Measurements from ENCODE around the gene ZNF117. TPM values are rescaled to one million over a fixed set of nuclear protein-coding genes. Genes with fewer than 3 reads are reported as not detected.

ZNF117 gene
- total and polyA plus RNA-seq, 2 experiments from 2014 or later, result 4.8 to 20.0 TPM

DNA sequence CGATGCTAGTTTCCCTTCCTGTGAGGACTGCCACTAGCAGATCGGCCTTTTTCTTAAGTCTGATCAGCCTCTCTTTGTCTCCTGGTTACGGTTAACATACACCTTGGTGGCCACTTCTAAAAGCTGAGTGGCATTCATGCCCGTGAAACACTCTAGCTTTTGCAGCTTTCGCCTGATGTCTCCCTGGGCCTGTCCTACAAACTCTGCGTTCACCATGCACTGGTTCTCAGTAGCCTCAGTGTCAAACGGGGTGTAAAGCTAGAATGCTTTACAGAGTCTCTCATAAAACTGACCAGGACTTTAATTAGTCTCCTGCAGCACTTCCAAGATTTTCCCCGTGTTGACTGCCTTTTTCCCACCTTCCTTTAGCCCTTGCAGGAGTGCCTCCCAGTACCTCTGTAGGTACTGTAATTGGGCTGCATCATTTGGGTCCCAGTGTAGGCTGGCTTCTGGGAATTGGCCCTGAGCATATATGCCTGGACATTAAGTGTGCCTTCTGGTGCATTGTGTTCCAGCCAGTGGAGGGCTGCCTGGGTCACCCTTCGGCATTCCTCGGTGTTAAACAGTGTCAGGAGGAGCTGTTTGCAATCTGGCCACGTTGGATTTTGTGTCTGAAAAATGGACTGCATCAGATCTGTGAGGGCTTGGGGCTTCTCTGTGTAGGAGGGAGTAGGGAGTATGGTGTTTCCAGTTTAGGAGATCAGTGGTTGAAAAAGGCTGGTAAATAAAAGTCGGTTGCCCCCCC, 6.5 kb upstream of the ZNF117 start:
- H3K36me3 Mint-ChIP-seq (ENCODE audit: low read depth), result peaks cover 93% of the 10 kb centered on the region
- Histone ChIP-seq H2AFZ (no peak overlapping the region), H3K4me1 (ENCODE audit: insufficient read depth) (peaks cover 14% of the 10 kb centered on the region), H3K27ac (ENCODE audit: low read depth) (no peak overlapping the region), H3K27me3 (ENCODE audit: insufficient read depth) (no peaks in the 10 kb centered on the region), H3K36me3 (ENCODE audit: insufficient read depth) (no peaks in the 10 kb centered on the region; the same call in 1 of the 2 replicates), H3K79me2 (replicated peaks; ENCODE audit: insufficient read depth) (peaks cover 20% of the 10 kb centered on the region), H3K9me2 (ENCODE audit: insufficient read depth) (peaks cover 20% of the 10 kb centered on the region; the same call in 1 of the 2 replicates), H3K4me3 (0 out of 2 replicates have a peak overlapping the region, but pooled peaks have one; percentile 17), H4K20me1 (replicated peaks; ENCODE audit: insufficient read depth) (no peaks in the 10 kb centered on the region), H3K4me2 (peak overlapping the region; percentile 46), H3F3A (replicated peaks; ENCODE audit: low read depth) (no peaks in the 10 kb centered on the region)
- peaks cover 5% of the 10 kb centered on the region for H3K27me3 Mint-ChIP-seq (ENCODE audit: insufficient read depth, low read depth, poor library complexity)
- peaks cover 19% of the 10 kb centered on the region for H3K4me1 Mint-ChIP-seq
- peaks cover 85% of the 10 kb centered on the region for H3K9me3 Mint-ChIP-seq
- ATAC-seq (no peak; the same call in 2 of the 3 replicates), DNase-seq (ENCODE audit: low spot score) (no peak)
- peak overlapping the region; percentile 81 for H3K27ac Mint-ChIP-seq
- no peak overlapping the region; the same call in 2 of the 3 replicates for H3K4me3 Mint-ChIP-seq
- TF ChIP-seq, protein P1, sequence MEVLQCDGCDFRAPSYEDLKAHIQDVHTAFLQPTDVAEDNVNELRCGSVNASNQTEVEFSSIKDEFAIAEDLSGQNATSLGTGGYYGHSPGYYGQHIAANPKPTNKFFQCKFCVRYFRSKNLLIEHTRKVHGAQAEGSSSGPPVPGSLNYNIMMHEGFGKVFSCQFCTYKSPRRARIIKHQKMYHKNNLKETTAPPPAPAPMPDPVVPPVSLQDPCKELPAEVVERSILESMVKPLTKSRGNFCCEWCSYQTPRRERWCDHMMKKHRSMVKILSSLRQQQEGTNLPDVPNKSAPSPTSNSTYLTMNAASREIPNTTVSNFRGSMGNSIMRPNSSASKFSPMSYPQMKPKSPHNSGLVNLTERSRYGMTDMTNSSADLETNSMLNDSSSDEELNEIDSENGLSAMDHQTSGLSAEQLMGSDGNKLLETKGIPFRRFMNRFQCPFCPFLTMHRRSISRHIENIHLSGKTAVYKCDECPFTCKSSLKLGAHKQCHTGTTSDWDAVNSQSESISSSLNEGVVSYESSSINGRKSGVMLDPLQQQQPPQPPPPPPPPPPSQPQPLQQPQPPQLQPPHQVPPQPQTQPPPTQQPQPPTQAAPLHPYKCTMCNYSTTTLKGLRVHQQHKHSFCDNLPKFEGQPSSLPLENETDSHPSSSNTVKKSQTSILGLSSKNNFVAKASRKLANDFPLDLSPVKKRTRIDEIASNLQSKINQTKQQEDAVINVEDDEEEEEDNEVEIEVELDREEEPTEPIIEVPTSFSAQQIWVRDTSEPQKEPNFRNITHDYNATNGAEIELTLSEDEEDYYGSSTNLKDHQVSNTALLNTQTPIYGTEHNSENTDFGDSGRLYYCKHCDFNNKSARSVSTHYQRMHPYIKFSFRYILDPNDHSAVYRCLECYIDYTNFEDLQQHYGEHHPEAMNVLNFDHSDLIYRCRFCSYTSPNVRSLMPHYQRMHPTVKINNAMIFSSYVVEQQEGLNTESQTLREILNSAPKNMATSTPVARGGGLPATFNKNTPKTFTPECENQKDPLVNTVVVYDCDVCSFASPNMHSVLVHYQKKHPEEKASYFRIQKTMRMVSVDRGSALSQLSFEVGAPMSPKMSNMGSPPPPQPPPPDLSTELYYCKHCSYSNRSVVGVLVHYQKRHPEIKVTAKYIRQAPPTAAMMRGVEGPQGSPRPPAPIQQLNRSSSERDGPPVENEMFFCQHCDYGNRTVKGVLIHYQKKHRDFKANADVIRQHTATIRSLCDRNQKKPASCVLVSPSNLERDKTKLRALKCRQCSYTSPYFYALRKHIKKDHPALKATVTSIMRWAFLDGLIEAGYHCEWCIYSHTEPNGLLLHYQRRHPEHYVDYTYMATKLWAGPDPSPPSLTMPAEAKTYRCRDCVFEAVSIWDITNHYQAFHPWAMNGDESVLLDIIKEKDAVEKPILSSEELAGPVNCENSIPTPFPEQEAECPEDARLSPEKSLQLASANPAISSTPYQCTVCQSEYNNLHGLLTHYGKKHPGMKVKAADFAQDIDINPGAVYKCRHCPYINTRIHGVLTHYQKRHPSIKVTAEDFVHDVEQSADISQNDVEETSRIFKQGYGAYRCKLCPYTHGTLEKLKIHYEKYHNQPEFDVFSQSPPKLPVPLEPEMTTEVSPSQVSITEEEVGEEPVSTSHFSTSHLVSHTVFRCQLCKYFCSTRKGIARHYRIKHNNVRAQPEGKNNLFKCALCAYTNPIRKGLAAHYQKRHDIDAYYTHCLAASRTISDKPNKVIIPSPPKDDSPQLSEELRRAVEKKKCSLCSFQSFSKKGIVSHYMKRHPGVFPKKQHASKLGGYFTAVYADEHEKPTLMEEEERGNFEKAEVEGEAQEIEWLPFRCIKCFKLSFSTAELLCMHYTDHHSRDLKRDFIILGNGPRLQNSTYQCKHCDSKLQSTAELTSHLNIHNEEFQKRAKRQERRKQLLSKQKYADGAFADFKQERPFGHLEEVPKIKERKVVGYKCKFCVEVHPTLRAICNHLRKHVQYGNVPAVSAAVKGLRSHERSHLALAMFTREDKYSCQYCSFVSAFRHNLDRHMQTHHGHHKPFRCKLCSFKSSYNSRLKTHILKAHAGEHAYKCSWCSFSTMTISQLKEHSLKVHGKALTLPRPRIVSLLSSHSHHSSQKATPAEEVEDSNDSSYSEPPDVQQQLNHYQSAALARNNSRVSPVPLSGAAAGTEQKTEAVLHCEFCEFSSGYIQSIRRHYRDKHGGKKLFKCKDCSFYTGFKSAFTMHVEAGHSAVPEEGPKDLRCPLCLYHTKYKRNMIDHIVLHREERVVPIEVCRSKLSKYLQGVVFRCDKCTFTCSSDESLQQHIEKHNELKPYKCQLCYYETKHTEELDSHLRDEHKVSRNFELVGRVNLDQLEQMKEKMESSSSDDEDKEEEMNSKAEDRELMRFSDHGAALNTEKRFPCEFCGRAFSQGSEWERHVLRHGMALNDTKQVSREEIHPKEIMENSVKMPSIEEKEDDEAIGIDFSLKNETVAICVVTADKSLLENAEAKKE (CRISPR knock-in tag; IDR thresholded peaks at IDR 0.05), result no peak
- TF ChIP-seq CREB1 (CRISPR knock-in tag; IDR thresholded peaks at IDR 0.05; ENCODE audit: low read depth) (no peak), EZH2phosphoT487 (IDR thresholded peaks at IDR 0.05; ENCODE audit: unreplicated experiment) (no peak), NANOG (IDR thresholded peaks at IDR 0.05; ENCODE audit: borderline replicate concordance) (no peak), JUNB (IDR thresholded peaks at IDR 0.05; ENCODE audit: unreplicated experiment) (no peak), STAT1 (IDR thresholded peaks at IDR 0.05; ENCODE audit: unreplicated experiment) (no peak)

Measured in GM23338 (cell line).